Measurements from ENCODE around the gene FGF11.
A peak's percentile ranks its signal among the peaks of the same experiment; 100 is the strongest.

The FGF11 gene

GRCh38 chr17:7439462-7440112 is at the start of gene FGF11:
Gene FGF11, plus strand, starts transcription at chr17:7439512. Its CDS starts 109 bp downstream, at chr17:7439621.
- DNase-seq = no peak

- DNase-seq = no peak
These were observed 49.1 kb upstream of the FGF11 start for GRCh38 chr17:7389924-7390910.

GRCh38 chr17:7391307-7391706 is 48.0 kb upstream of the FGF11 start:
- DNase-seq = no peak

- DNase-seq = no peak
These were observed 46.4 kb upstream of the FGF11 start for GRCh38 chr17:7392696-7393612.

- peak; percentile 77 for DNase-seq
These were observed 45.5 kb upstream of the FGF11 start for GRCh38 chr17:7393613-7394451.

GRCh38 chr17:7394452-7395191 is 44.7 kb upstream of the FGF11 start, which contains the start of gene PLSCR3:
Gene PLSCR3, minus strand, starts transcription at chr17:7394525. Its CDS starts 415 bp downstream, at chr17:7394110.
- peak; percentile 80 for DNase-seq

GRCh38 chr17:7396147-7396546 is 43.2 kb upstream of the FGF11 start:
- no peak for DNase-seq

GRCh38 chr17:7398612-7399011 is 40.7 kb upstream of the FGF11 start:
- DNase-seq = no peak

GRCh38 chr17:7403043-7403726 is 36.1 kb upstream of the FGF11 start:
- DNase-seq = peak; percentile 60

- DNase-seq = peak; percentile 76
These were observed 35.7 kb upstream of the FGF11 start for GRCh38 chr17:7403727-7403976.

- DNase-seq = peak; percentile 100
These were observed 35.2 kb upstream of the FGF11 start, which contains the start of gene TMEM256 for GRCh38 chr17:7403977-7404736. Gene TMEM256, minus strand, starts transcription at chr17:7404097. Its CDS starts 13 bp downstream, at chr17:7404084.

GRCh38 chr17:7404737-7405349 is 34.5 kb upstream of the FGF11 start:
- DNase-seq = peak; percentile 62

GRCh38 chr17:7405350-7406234 is 33.7 kb upstream of the FGF11 start:
- DNase-seq = no peak

- peak; percentile 14 for DNase-seq
These were observed 33.0 kb upstream of the FGF11 start for GRCh38 chr17:7406235-7406825.

- DNase-seq = no peak
These were observed 32.2 kb upstream of the FGF11 start for GRCh38 chr17:7407082-7407481.

- DNase-seq = no peak
These were observed 31.6 kb upstream of the FGF11 start, which contains the start of gene NLGN2 for GRCh38 chr17:7407485-7408251. Gene NLGN2, plus strand, starts transcription at chr17:7407845. Its CDS starts 411 bp downstream, at chr17:7408256.

- DNase-seq = no peak
These were observed 31.0 kb upstream of the FGF11 start for GRCh38 chr17:7408252-7408727.

All from NCI-H748 treated with DMSO at 0.1 percent for 48 hours (cell line).